K562 (cell line): ENCODE data around the gene SEPTIN12. TPM values are rescaled to one million over a fixed set of nuclear protein-coding genes. Genes with fewer than 3 reads are reported as not detected.

Source experiments
- AFF4 ChIP-seq: sonication (generic); formaldehyde crosslinking; IDR thresholded peaks from 2 replicates; pipeline ENCODE4 v1.8.0; 2023; ENCODE audit warnings: mild to moderate bottlenecking, missing genetic modification reagents
- CBX3 ChIP-seq, 2 experiments: IDR thresholded peaks; 1 replicate in 1 of 2; 2 replicates in 1 of 2; pipeline ENCODE4 v1.6.1; 2012; ENCODE audit warnings: inconsistent platforms in 2 of 2, low read length in 2 of 2, borderline replicate concordance in 1 of 2, control low read depth in 1 of 2
- CREBBP ChIP-seq: IDR thresholded peaks from one replicate; pipeline ENCODE4 v1.6.1; 2012; ENCODE audit warnings: low read depth, mild to moderate bottlenecking, control low read depth, inconsistent platforms, low read length
- FOXK1 ChIP-seq: sonication (generic); formaldehyde crosslinking; IDR thresholded peaks from 2 replicates; pipeline ENCODE4 v1.8.0; 2022; ENCODE audit warnings: missing genetic modification reagents, mild to moderate bottlenecking, borderline replicate concordance
- GABPB1 ChIP-seq: sonication (generic); formaldehyde crosslinking; IDR thresholded peaks from 2 replicates; pipeline ENCODE4 v1.8.0; 2022; ENCODE audit warnings: mild to moderate bottlenecking, missing genetic modification reagents
- POLR2G ChIP-seq: fragments of 200-400 bp; formaldehyde crosslinking; IDR thresholded peaks from 2 replicates; pipeline ENCODE4 v1.6.1; 2017; ENCODE audit warnings: low read depth, mild to moderate bottlenecking, antibody characterized with exemption, low read length, moderate library complexity
- PRDM10 ChIP-seq: fragments of 450-650 bp; IDR thresholded peaks from 2 replicates; pipeline ENCODE4 v1.6.1; 2018; ENCODE audit not compliant: partially characterized antibody
- RAD51 ChIP-seq: fragments of 450-650 bp; IDR thresholded peaks from 2 replicates; pipeline ENCODE4 v1.7.1; 2016; ENCODE audit warnings: low read depth, mild to moderate bottlenecking, borderline replicate concordance
- RB1 ChIP-seq: fragments of 450-650 bp; IDR thresholded peaks from 2 replicates; pipeline ENCODE4 v1.6.1; 2017; ENCODE audit warnings: low read depth, mild to moderate bottlenecking
- SIN3A ChIP-seq, 2 experiments: fragments of 150-350 bp in 1 of 2; IDR thresholded peaks; 2 replicates each; pipeline ENCODE4 v1.6.1; 2011 to 2016; ENCODE audit warnings: borderline replicate concordance in 2 of 2, low read depth in 2 of 2, low read length in 2 of 2, mild to moderate bottlenecking in 2 of 2, moderate library complexity in 2 of 2; ENCODE audit not compliant: control insufficient read depth in 1 of 2
- SNRNP70 ChIP-seq: fragments of 200-400 bp; formaldehyde crosslinking; optimal IDR thresholded peaks from 2 replicates; pipeline ENCODE3; 2017; ENCODE audit warnings: low read depth, low read length
- SRSF7 ChIP-seq: fragments of 200-400 bp; formaldehyde crosslinking; optimal IDR thresholded peaks from 2 replicates; pipeline ENCODE3; 2017; ENCODE audit warnings: mild to moderate bottlenecking, low read depth, low read length
- TFAP4 ChIP-seq: sonication (generic); formaldehyde crosslinking; IDR thresholded peaks from 2 replicates; pipeline ENCODE4 v1.8.0; 2022; ENCODE audit warnings: missing genetic modification reagents, mild to moderate bottlenecking, moderate library complexity, borderline replicate concordance
- TRIM24 ChIP-seq, 2 experiments: fragments of 450-650 bp; IDR thresholded peaks; 2 replicates each; pipeline ENCODE4 v1.6.1; 2016
- VEZF1 ChIP-seq: fragments of 200-800 bp; sonication (Bioruptor generic); IDR thresholded peaks from 2 replicates; pipeline ENCODE4 v1.6.1; 2017; ENCODE audit warnings: missing genetic modification characterization, missing compliant biosample characterization
- ZNF174 ChIP-seq: fragments of 250-450 bp; sonication (Bioruptor Pico); IDR thresholded peaks from 2 replicates; pipeline ENCODE4 v1.4.0; 2020; ENCODE audit warnings: mild to moderate bottlenecking
- ZNF23 ChIP-seq: fragments of 250-450 bp; sonication (Bioruptor Pico); IDR thresholded peaks from 2 replicates; pipeline ENCODE4 v1.4.0; 2020; ENCODE audit warnings: mild to moderate bottlenecking
- polyA plus RNA-seq, 8 experiments: library from polyadenylated mRNA; depleted of rRNA in 4 of 8; stranded (reverse) in 5 of 8; unstranded in 3 of 8; fragments of >200 nt; fragmentation: Nextera tagmentation in 2 of 8; fragmentation: Illumina TruSeq in 1 of 8; extraction: Ambion mirVana in 2 of 8; extraction: Trizol in 1 of 8; gene quantifications; 2 replicates each; pipeline versions ENCODE4 v1.2.1 to v1.2.3, GENCODE V29; 2011 to 2014; ENCODE audit warnings: inconsistent platforms in 1 of 8, missing spikeins in 1 of 8
- total RNA-seq, 7 experiments: library from RNA; depleted of rRNA in 6 of 7; stranded (reverse); fragments of >200 nt in 6 of 7; fragmentation: Illumina TruSeq in 2 of 7; extraction: Trizol in 2 of 7; gene quantifications; 2 replicates each; pipeline versions ENCODE4 v1.2.1 to v1.2.3, GENCODE V29; 2011 to 2021; ENCODE audit warnings: low replicate concordance in 1 of 7

The SEPTIN12 gene
- total and polyA plus RNA-seq, 9 of the 15 experiments (the other 6 are each of a cell fraction or from before 2014, with no cell fraction given), result not detected

- TF ChIP-seq POLR2G (peak; percentile 76), RAD51 (no peak), TFAP4 (CRISPR knock-in tag) (peak; percentile 35; the same call in 1 of the 2 replicates), FOXK1 (CRISPR knock-in tag) (0 out of 2 replicates have a peak, but pooled peaks have one; percentile 61), CBX3 (IDR thresholded peaks at IDR 0.05; ENCODE audit: borderline replicate concordance in 1 of 2, low read length in 2 of 2) (no peak), TRIM24 (IDR thresholded peaks at IDR 0.05) (peak in 1 of 2 experiments; percentile 51; a peak in 1 of 4 replicates), PRDM10 (peak; percentile 46), ZNF23 (no peak), RB1 (peak; percentile 55; the same call in 1 of the 2 replicates), AFF4 (no peak), VEZF1 (CRISPR knock-in tag) (peak; percentile 75), SRSF7 (no peak), ZNF174 (CRISPR knock-in tag) (no peak), GABPB1 (peak; percentile 92), SNRNP70 (no peak), SIN3A (IDR thresholded peaks at IDR 0.05; ENCODE audit: borderline replicate concordance in 2 of 2, control insufficient read depth in 1 of 2, low read depth in 2 of 2, low read length in 2 of 2) (0 out of 4 replicates have a peak, but pooled peaks of 1 of the 2 experiments have one; percentile 8), CREBBP (no peak)
Measured at GRCh38 chr16:4768549-4769305, 19.4 kb downstream of the SEPTIN12 start (continued).
